Testis (tissue), 3 donors: ENCODE data around the gene MPPED1. TPM values are rescaled to one million over a fixed set of nuclear protein-coding genes. Genes with fewer than 3 reads are reported as not detected.

Experiments
- DNase-seq: peaks from one replicate; pipeline ENCODE4 v3.0.0-alpha.2; 2019
- H3K27ac ChIP-seq, 2 donors: fragments of 200-600 bp; sonication (generic); one replicate each; pipeline ENCODE4 v1.5.1; 2019
- H3K27me3 ChIP-seq: fragments of 200-600 bp; sonication (generic); one replicate; pipeline ENCODE4 v1.5.1; 2019
- H3K36me3 ChIP-seq: fragments of 200-600 bp; sonication (generic); one replicate; pipeline ENCODE4 v1.5.1; 2017; ENCODE audit warnings: low read depth; ENCODE audit errors: missing control alignments
- H3K4me1 ChIP-seq: fragments of 200-600 bp; sonication (generic); one replicate; pipeline ENCODE4 v1.5.1; 2019
- H3K4me3 ChIP-seq, 2 donors: fragments of 200-600 bp; sonication (generic); one replicate each; pipeline ENCODE4 v1.5.1; 2017 to 2019
- H3K9me3 ChIP-seq: fragments of 200-600 bp; sonication (generic); one replicate; pipeline ENCODE4 v1.5.1; 2017
- CTCF ChIP-seq, 3 experiments: fragments of 450-650 bp in 2 of 3; fragments of 200-600 bp in 1 of 3; sonication (generic) in 1 of 3; IDR thresholded peaks; one replicate each; pipeline ENCODE4 v1.5.1; 2016 to 2019; ENCODE audit warnings: antibody characterized with exemption in 3 of 3, mild to moderate bottlenecking in 2 of 3, moderate library complexity in 1 of 3
- POLR2A ChIP-seq: fragments of 450-650 bp; IDR thresholded peaks from one replicate; pipeline ENCODE4 v1.6.1; 2017; ENCODE audit warnings: antibody characterized with exemption, mild to moderate bottlenecking, moderate library complexity
- WGBS, 2 donors: methylation state at CpG; one replicate each; pipeline ENCODE4 v1.1.5; 2018; 5-methylcytosine and 5-hydroxymethylcytosine counted together
- intact Hi-C: fragments of 100-400 bp; cut with DNase I; formaldehyde crosslinking; loops from one replicate; pipeline ENCODE4 v1.15.1; 2023; ENCODE audit warnings: low total_unique reads
- polyA plus RNA-seq: library from polyadenylated mRNA; stranded (reverse); fragments of 350-450 nt; fragmentation: Illumina TruSeq; extraction: RNeasy Lipid Tissue Mini Kit (QIAGEN cat#74804); gene quantifications from one replicate; pipeline ENCODE4 v1.2.3, GENCODE V29; 2014; ENCODE audit warnings: low read depth, low replicate concordance; ENCODE audit not compliant: insufficient read depth
- total RNA-seq, 2 donors: library from RNA; depleted of rRNA; stranded (reverse); fragments of >200 nt; gene quantifications; one replicate each; pipeline ENCODE4 v1.2.3, GENCODE V29; 2016

Gene MPPED1
- total and polyA plus RNA-seq, 3 donors from 2014 or later = 1.3 to 5.9 (median 4.1) TPM

- TF ChIP-seq CTCF (IDR thresholded peaks at IDR 0.05) (no peak), POLR2A (no peak)
- Histone ChIP-seq H3K27me3 (no peaks in the 10 kb centered on the region), H3K27ac (no peak overlapping the region), H3K4me3 (no peak overlapping the region), H3K36me3 (no peaks in the 10 kb centered on the region), H3K9me3 (no peaks in the 10 kb centered on the region), H3K4me1 (peaks cover 3% of the 10 kb centered on the region)
- intact Hi-C loops = no loop called here
- no peak for DNase-seq
- 76% methylated on average over 10 to 13 of the region's 13 CpGs for WGBS, 2 donors
These were observed 7.7 kb downstream of the MPPED1 start for GRCh38 chr22:43419371-43420080.

- no peaks in the 10 kb centered on the region for H3K9me3 ChIP-seq
- no peaks in the 10 kb centered on the region for H3K36me3 ChIP-seq
- H3K4me3 ChIP-seq = no peak overlapping the region
- no peaks in the 10 kb centered on the region for H3K27me3 ChIP-seq
- TF ChIP-seq CTCF (IDR thresholded peaks at IDR 0.05) (no peak), POLR2A (no peak)
- DNase-seq = no peak
- peaks cover 3% of the 10 kb centered on the region for H3K4me1 ChIP-seq
- WGBS, 2 donors = 55 to 71% methylated on average over 20 to 36 of the region's 36 CpGs
- no peak overlapping the region for H3K27ac ChIP-seq
- intact Hi-C loops = no loop called here
These were observed 9.3 kb downstream of the MPPED1 start for GRCh38 chr22:43421046-43421665.

GRCh38 chr22:43421914-43422615, 10.3 kb downstream of the MPPED1 start:
- 91 to 92% methylated on average over 13 of the region's 13 CpGs for WGBS, 2 donors
- TF ChIP-seq POLR2A (no peak), CTCF (IDR thresholded peaks at IDR 0.05) (no peak)
- no peak for DNase-seq
- Histone ChIP-seq H3K9me3 (no peaks in the 10 kb centered on the region), H3K27ac (no peak overlapping the region), H3K4me1 (peaks cover 3% of the 10 kb centered on the region), H3K36me3 (no peaks in the 10 kb centered on the region), H3K4me3 (no peak overlapping the region), H3K27me3 (no peaks in the 10 kb centered on the region)
- intact Hi-C loops = no loop called here

- no peak overlapping the region for H3K4me3 ChIP-seq
- no peaks in the 10 kb centered on the region for H3K27me3 ChIP-seq
- WGBS, 2 donors = 94 to 97% methylated on average over 10 to 11 of the region's 11 CpGs
These were observed 11.2 kb downstream of the MPPED1 start for GRCh38 chr22:43423046-43423445.

More at GRCh38 chr22:43423046-43423445, 11.2 kb downstream of the MPPED1 start:
- Histone ChIP-seq H3K36me3 (no peaks in the 10 kb centered on the region), H3K27ac (no peak overlapping the region), H3K4me1 (peaks cover 3% of the 10 kb centered on the region), H3K9me3 (no peaks in the 10 kb centered on the region)
- DNase-seq = no peak
- TF ChIP-seq POLR2A = no peak
- no peak for TF ChIP-seq CTCF (IDR thresholded peaks at IDR 0.05)
- intact Hi-C loops = no loop called here
